Osteoblast (primary cell): ENCODE data around the gene PDZRN3. TPM values are rescaled to one million over a fixed set of nuclear protein-coding genes. Genes with fewer than 3 reads are reported as not detected.

Source experiments
- DNase-seq: peaks from one replicate; pipeline ENCODE4 v3.0.0; 2011; ENCODE audit warnings: low spot score, mixed read lengths; ENCODE audit not compliant: insufficient read length; ENCODE audit errors: missing footprints
- H2AFZ ChIP-seq: 2 replicates; pipeline ENCODE4 v1.6.0; 2011; ENCODE audit warnings: mild to moderate bottlenecking, low read length
- H3K27ac ChIP-seq: 2 replicates; pipeline ENCODE4 v1.5.1; 2011; ENCODE audit warnings: mild to moderate bottlenecking, low read depth, low read length, moderate library complexity
- H3K27me3 ChIP-seq: 2 replicates; pipeline ENCODE4 v1.6.0; 2012; ENCODE audit warnings: mild to moderate bottlenecking, control low read depth, inconsistent platforms, low read length, moderate library complexity; ENCODE audit not compliant: insufficient read depth
- H3K36me3 ChIP-seq: 2 replicates; pipeline ENCODE4 v1.5.1; 2011; ENCODE audit warnings: mild to moderate bottlenecking, low read length, control low read depth, moderate library complexity; ENCODE audit not compliant: insufficient read depth
- H3K4me1 ChIP-seq: 2 replicates; pipeline ENCODE4 v1.5.1; 2011; ENCODE audit warnings: mild to moderate bottlenecking, low read length, control low read depth, moderate library complexity; ENCODE audit not compliant: insufficient read depth
- H3K4me2 ChIP-seq: 2 replicates; pipeline ENCODE4 v1.6.0; 2011; ENCODE audit warnings: mild to moderate bottlenecking, low read length; ENCODE audit not compliant: insufficient read depth
- H3K4me3 ChIP-seq: fragments of 200-600 bp; sonication (generic); 3 replicates; pipeline ENCODE4 v1.5.1; 2012; ENCODE audit warnings: mild to moderate bottlenecking, low read length, inconsistent platforms; ENCODE audit not compliant: insufficient read depth
- H3K79me2 ChIP-seq: 2 replicates; pipeline ENCODE4 v1.6.0; 2012; ENCODE audit warnings: mild to moderate bottlenecking, low read length, control low read depth, inconsistent platforms; ENCODE audit not compliant: insufficient read depth
- H3K9me3 ChIP-seq: 2 replicates; pipeline ENCODE4 v1.5.1; 2011; ENCODE audit warnings: low read depth, low read length, control low read depth
- H4K20me1 ChIP-seq: 2 replicates; pipeline ENCODE4 v1.6.0; 2012; ENCODE audit warnings: mild to moderate bottlenecking, low read length, control low read depth; ENCODE audit not compliant: insufficient read depth
- total RNA-seq: library from RNA; depleted of rRNA; stranded (reverse); fragments of >200 nt; gene quantifications from 2 replicates; pipeline ENCODE4 v1.2.3, GENCODE V29; 2012
- TF ChIP-seq, protein P1 (sequence below): IDR thresholded peaks from 2 replicates; pipeline ENCODE4 v1.5.1; 2011; ENCODE audit warnings: mild to moderate bottlenecking, low read depth, low read length, moderate library complexity; ENCODE audit errors: extremely low read depth

The PDZRN3 gene
- total RNA-seq, 1 donor = 26.4 TPM

DNA sequence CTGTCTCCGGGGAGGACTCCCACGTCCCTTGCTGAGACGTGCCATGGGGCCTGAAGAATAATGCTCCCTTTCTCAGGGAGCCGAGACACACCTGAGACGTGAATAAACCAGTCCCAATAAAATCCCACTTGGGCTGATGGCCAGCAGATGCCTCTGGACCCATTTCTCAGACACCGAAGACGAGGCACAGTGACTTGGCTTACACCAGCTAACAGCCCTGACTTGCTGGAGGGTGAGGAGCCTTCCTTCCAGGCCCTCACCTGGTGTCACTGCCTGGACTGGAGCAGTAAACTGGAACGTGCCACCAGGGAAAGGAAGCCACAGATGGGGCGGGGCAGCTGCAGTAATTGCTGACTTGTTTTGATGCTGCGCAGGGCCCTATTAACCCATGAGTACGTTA is 189.7 kb downstream of the PDZRN3 start:
- TF ChIP-seq, protein P1, sequence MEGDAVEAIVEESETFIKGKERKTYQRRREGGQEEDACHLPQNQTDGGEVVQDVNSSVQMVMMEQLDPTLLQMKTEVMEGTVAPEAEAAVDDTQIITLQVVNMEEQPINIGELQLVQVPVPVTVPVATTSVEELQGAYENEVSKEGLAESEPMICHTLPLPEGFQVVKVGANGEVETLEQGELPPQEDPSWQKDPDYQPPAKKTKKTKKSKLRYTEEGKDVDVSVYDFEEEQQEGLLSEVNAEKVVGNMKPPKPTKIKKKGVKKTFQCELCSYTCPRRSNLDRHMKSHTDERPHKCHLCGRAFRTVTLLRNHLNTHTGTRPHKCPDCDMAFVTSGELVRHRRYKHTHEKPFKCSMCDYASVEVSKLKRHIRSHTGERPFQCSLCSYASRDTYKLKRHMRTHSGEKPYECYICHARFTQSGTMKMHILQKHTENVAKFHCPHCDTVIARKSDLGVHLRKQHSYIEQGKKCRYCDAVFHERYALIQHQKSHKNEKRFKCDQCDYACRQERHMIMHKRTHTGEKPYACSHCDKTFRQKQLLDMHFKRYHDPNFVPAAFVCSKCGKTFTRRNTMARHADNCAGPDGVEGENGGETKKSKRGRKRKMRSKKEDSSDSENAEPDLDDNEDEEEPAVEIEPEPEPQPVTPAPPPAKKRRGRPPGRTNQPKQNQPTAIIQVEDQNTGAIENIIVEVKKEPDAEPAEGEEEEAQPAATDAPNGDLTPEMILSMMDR = no peak
- Histone ChIP-seq H3K27ac (no peak overlapping the region), H3K27me3 (no peaks in the 10 kb centered on the region), H3K9me3 (no peaks in the 10 kb centered on the region), H3K79me2 (no peaks in the 10 kb centered on the region), H2AFZ (no peak overlapping the region), H3K4me3 (no peak overlapping the region), H3K4me1 (peaks cover 8% of the 10 kb centered on the region), H4K20me1 (peaks cover 54% of the 10 kb centered on the region), H3K36me3 (no peaks in the 10 kb centered on the region), H3K4me2 (no peak overlapping the region)
- no peak for DNase-seq

GRCh38 chr3:73433687-73434086 is 191.1 kb downstream of the PDZRN3 start:
- Histone ChIP-seq H2AFZ (no peak overlapping the region), H3K27me3 (no peaks in the 10 kb centered on the region), H3K4me1 (peaks cover 8% of the 10 kb centered on the region), H3K27ac (no peak overlapping the region), H3K4me2 (no peak overlapping the region), H4K20me1 (peaks cover 53% of the 10 kb centered on the region), H3K36me3 (no peaks in the 10 kb centered on the region), H3K4me3 (no peak overlapping the region), H3K79me2 (no peaks in the 10 kb centered on the region), H3K9me3 (no peaks in the 10 kb centered on the region)
- TF ChIP-seq, protein P1 = no peak
- no peak for DNase-seq

GRCh38 chr3:73433079-73433478 is 191.7 kb downstream of the PDZRN3 start:
- Histone ChIP-seq H3K4me2 (peak overlapping the region; percentile 41), H3K79me2 (no peaks in the 10 kb centered on the region)
- DNase-seq = no peak

DNA sequence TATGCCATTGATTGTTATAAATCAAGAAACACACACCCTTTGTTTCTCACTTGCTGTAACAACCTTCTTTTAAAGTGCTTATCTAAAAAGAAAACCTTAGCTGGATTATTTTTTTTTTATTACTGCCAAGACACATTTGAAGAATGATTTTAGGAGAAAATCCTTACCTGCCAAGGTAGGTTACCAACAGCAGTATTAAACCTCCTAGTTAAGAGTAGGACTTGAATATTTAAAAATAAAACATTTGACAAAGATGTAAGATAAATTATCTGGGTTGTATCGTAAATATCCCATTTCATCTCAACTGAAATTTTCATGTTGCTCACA is 192.1 kb downstream of the PDZRN3 start:
- Histone ChIP-seq H3K27ac (no peak overlapping the region), H3K9me3 (no peaks in the 10 kb centered on the region), H3K4me2 (peak overlapping the region; percentile 41), H3K79me2 (no peaks in the 10 kb centered on the region), H2AFZ (no peak overlapping the region), H4K20me1 (peaks cover 51% of the 10 kb centered on the region), H3K4me3 (no peak overlapping the region), H3K4me1 (peaks cover 8% of the 10 kb centered on the region), H3K36me3 (no peaks in the 10 kb centered on the region), H3K27me3 (no peaks in the 10 kb centered on the region)
- TF ChIP-seq, protein P1 = no peak
- no peak for DNase-seq

More at GRCh38 chr3:73433079-73433478, 191.7 kb downstream of the PDZRN3 start:
- H3K4me3 ChIP-seq = no peak overlapping the region
- no peaks in the 10 kb centered on the region for H3K36me3 ChIP-seq
- H4K20me1 ChIP-seq = peaks cover 49% of the 10 kb centered on the region
- H3K27me3 ChIP-seq = no peaks in the 10 kb centered on the region
- H3K9me3 ChIP-seq = no peaks in the 10 kb centered on the region
- TF ChIP-seq, protein P1 = no peak
- H2AFZ ChIP-seq = no peak overlapping the region
- peaks cover 8% of the 10 kb centered on the region for H3K4me1 ChIP-seq
- no peak overlapping the region for H3K27ac ChIP-seq
